PC-9 (cell line): ENCODE measurements around the gene COL25A1. TPM values are rescaled to one million over a fixed set of nuclear protein-coding genes. Genes with fewer than 3 reads are reported as not detected.

Experiments
- BruUV-seq: library from RNA; stranded (reverse); fragments of 400-500 nt; replicated peaks from 2 replicates; lab custom pipeline; 2021; lab: Mats Ljungman, UMichigan
- CTCF ChIA-PET: fragments of 300-600 bp; sonication (Branson Sonifier 250); formaldehyde crosslinking; loops from one replicate; lab custom pipeline; 2022; ENCODE audit warnings: antibody characterized with exemption; lab: Charles Lee
- POLR2A ChIA-PET: fragments of 300-600 bp; sonication (Branson Sonifier 250); formaldehyde crosslinking; loops from one replicate; lab custom pipeline; 2022; ENCODE audit warnings: antibody characterized with exemption; ENCODE audit not compliant: unreplicated experiment; lab: Charles Lee
- DNase-seq, 2 experiments: peaks; one replicate each; pipeline versions ENCODE4 v3.0.0 to v3.0.0-alpha.2; 2015 to 2022; ENCODE audit warnings: mixed read lengths in 1 of 2
- H2AFZ ChIP-seq: fragments of 200-600 bp; sonication (generic); 2 replicates; pipeline ENCODE4 v1.8.1; 2017; ENCODE audit warnings: antibody characterized with exemption
- H3F3A ChIP-seq: fragments of 200-600 bp; sonication (generic); 2 replicates; pipeline ENCODE4 v1.8.1; 2017; ENCODE audit warnings: antibody characterized with exemption, mild to moderate bottlenecking, low read depth; ENCODE audit not compliant: insufficient read depth
- H3K27ac ChIP-seq: fragments of 200-600 bp; sonication (generic); 2 replicates; pipeline ENCODE4 v1.6.1; 2016; ENCODE audit warnings: mixed run types
- H3K27me3 ChIP-seq: fragments of 200-600 bp; sonication (generic); 2 replicates; pipeline ENCODE4 v1.6.1; 2016; ENCODE audit warnings: low read depth, mixed run types; ENCODE audit not compliant: insufficient read depth
- H3K36me3 ChIP-seq: fragments of 200-600 bp; sonication (generic); 2 replicates; pipeline ENCODE4 v1.6.1; 2016; ENCODE audit warnings: low read depth, mixed run types
- H3K4me1 ChIP-seq: fragments of 200-600 bp; sonication (generic); replicated peaks from 2 replicates; pipeline ENCODE4 v1.6.1; 2016; ENCODE audit warnings: mixed run types; ENCODE audit not compliant: insufficient read depth
- H3K4me2 ChIP-seq: fragments of 200-600 bp; sonication (generic); 2 replicates; pipeline ENCODE4 v1.6.1; 2017; ENCODE audit warnings: mixed run types
- H3K4me3 ChIP-seq: fragments of 200-600 bp; sonication (generic); 2 replicates; pipeline ENCODE4 v1.6.1; 2016; ENCODE audit warnings: mixed run types
- H3K79me2 ChIP-seq: fragments of 200-600 bp; sonication (generic); 2 replicates; pipeline ENCODE4 v1.6.1; 2017; ENCODE audit warnings: low read depth, mixed run types
- H3K9me2 ChIP-seq: fragments of 200-600 bp; sonication (generic); 2 replicates; pipeline ENCODE4 v1.8.1; 2017; ENCODE audit warnings: mild to moderate bottlenecking; ENCODE audit not compliant: insufficient read depth
- H3K9me3 ChIP-seq: fragments of 200-600 bp; sonication (generic); 2 replicates; pipeline ENCODE4 v1.8.1; 2016; ENCODE audit warnings: low read depth; ENCODE audit not compliant: insufficient read depth
- H4K20me1 ChIP-seq: fragments of 200-600 bp; sonication (generic); 2 replicates; pipeline ENCODE4 v1.8.1; 2017; ENCODE audit not compliant: insufficient read depth
- EZH2 ChIP-seq: fragments of 200-600 bp; sonication (generic); IDR thresholded peaks from 2 replicates; pipeline ENCODE4 v1.8.0; 2017; ENCODE audit warnings: antibody characterized with exemption, low read depth
- intact Hi-C: fragments of 100-400 bp; cut with micrococcal nuclease; formaldehyde crosslinking; loops from one replicate; pipeline ENCODE4 v1.10.0; 2022; ENCODE audit not compliant: unreplicated experiment
- total RNA-seq: library from RNA; stranded (reverse); gene quantifications from 2 replicates; pipeline ENCODE4 v1.2.3, GENCODE V29; 2021
- TF ChIP-seq, protein P1 (sequence below): fragments of 200-600 bp; sonication (generic); conservative IDR thresholded peaks from 2 replicates; pipeline ENCODE4 v1.6.1; 2017; ENCODE audit warnings: mixed run types, antibody characterized with exemption, mild to moderate bottlenecking, moderate library complexity

COL25A1 gene
- total RNA-seq, 1 experiment from 2014 or later = not detected

DNA sequence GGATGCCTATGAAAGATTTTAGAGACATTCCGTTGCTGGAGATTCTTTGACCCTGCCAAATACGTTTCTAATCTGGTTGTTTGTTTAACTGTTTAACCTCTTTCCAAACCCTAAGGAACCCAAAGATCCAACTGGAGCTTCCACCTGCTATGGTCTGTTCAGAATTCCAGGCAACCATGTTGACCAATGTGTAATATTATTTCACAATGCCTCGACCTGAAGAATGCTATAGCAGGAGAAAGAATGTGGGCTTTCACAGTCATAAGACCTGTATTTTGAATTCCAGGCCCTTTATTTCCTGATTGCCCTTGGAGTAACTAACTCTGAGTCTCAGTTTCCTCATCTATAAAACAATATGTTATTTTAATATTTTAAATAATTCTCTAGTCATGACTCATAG lies 90.8 kb downstream of the COL25A1 start:
- Histone ChIP-seq H2AFZ (no peak overlapping the region), H3K27ac (no peak overlapping the region), H3K9me3 (no peaks in the 10 kb centered on the region), H3K27me3 (no peaks in the 10 kb centered on the region), H3K36me3 (no peaks in the 10 kb centered on the region), H3K4me1 (no peaks in the 10 kb centered on the region), H3K79me2 (no peaks in the 10 kb centered on the region), H3K4me2 (no peak overlapping the region), H3F3A (no peaks in the 10 kb centered on the region), H3K9me2 (no peaks in the 10 kb centered on the region), H3K4me3 (no peak overlapping the region), H4K20me1 (no peaks in the 10 kb centered on the region)
- no peak for DNase-seq
- intact Hi-C loops = no loop called here
- BruUV-seq = no TSS peak
- ChIA-PET POLR2A (no interaction called here), CTCF (no interaction called here)
- TF ChIP-seq, protein P1, sequence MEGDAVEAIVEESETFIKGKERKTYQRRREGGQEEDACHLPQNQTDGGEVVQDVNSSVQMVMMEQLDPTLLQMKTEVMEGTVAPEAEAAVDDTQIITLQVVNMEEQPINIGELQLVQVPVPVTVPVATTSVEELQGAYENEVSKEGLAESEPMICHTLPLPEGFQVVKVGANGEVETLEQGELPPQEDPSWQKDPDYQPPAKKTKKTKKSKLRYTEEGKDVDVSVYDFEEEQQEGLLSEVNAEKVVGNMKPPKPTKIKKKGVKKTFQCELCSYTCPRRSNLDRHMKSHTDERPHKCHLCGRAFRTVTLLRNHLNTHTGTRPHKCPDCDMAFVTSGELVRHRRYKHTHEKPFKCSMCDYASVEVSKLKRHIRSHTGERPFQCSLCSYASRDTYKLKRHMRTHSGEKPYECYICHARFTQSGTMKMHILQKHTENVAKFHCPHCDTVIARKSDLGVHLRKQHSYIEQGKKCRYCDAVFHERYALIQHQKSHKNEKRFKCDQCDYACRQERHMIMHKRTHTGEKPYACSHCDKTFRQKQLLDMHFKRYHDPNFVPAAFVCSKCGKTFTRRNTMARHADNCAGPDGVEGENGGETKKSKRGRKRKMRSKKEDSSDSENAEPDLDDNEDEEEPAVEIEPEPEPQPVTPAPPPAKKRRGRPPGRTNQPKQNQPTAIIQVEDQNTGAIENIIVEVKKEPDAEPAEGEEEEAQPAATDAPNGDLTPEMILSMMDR = no peak
- no peak for TF ChIP-seq EZH2

DNA sequence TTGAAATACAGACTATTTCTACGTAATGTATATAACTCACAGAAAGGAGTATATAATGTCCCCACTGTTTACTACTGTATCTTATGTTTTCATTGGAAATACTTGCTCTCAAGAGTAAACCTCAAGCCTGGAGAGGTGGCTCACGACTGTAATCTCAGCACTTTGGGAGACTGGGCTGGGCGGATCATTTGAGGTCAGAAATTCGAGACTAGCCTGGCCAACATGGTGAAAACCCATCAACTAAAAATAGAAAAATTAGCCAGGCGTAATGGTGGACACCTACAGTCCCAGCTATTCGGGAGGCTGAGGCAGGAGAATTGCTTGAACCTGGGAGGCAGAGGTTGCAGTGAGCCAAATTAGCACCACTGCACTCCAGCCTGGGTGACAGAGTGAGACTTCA lies 92.8 kb downstream of the COL25A1 start:
- intact Hi-C loops = no loop called here
- H3K36me3 ChIP-seq = no peaks in the 10 kb centered on the region
- POLR2A ChIA-PET = no interaction called here
- no peak overlapping the region for H3K4me2 ChIP-seq
- H3K4me3 ChIP-seq = no peak overlapping the region
- no peak overlapping the region for H2AFZ ChIP-seq
- no TSS peak for BruUV-seq
- H3F3A ChIP-seq = no peaks in the 10 kb centered on the region
- H3K4me1 ChIP-seq = no peaks in the 10 kb centered on the region
- no peak for DNase-seq
- H3K9me2 ChIP-seq = no peaks in the 10 kb centered on the region
- no peak overlapping the region for H3K27ac ChIP-seq
- no peaks in the 10 kb centered on the region for H3K79me2 ChIP-seq
- TF ChIP-seq, protein P1 = no peak
- TF ChIP-seq EZH2 = no peak
- no peaks in the 10 kb centered on the region for H3K27me3 ChIP-seq
- H3K9me3 ChIP-seq = no peaks in the 10 kb centered on the region
- no peaks in the 10 kb centered on the region for H4K20me1 ChIP-seq
- CTCF ChIA-PET = no interaction called here

DNA sequence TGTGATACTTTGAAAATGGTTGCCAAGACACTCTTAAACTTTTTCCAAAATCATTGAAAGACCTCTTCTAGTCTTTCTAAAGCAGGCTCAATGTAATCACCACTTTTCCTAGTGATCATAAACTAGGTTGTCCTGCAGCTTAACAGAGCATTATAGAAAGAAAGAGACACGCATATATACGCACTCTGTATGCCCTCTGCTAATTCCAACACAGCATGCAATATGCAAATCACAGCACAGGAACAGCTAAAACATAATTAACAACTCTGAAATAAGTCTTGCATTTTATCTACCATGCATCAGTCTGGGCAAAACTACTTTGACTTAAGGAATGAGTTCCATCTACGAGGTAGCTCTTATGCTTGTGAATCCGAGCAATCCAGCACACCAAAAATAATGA lies 94.6 kb downstream of the COL25A1 start:
- Histone ChIP-seq H3K27me3 (no peaks in the 10 kb centered on the region), H3K27ac (no peak overlapping the region), H3K9me3 (no peaks in the 10 kb centered on the region), H3F3A (no peaks in the 10 kb centered on the region), H3K4me2 (no peak overlapping the region), H3K9me2 (no peaks in the 10 kb centered on the region), H2AFZ (no peak overlapping the region), H4K20me1 (no peaks in the 10 kb centered on the region), H3K4me1 (no peaks in the 10 kb centered on the region), H3K79me2 (no peaks in the 10 kb centered on the region), H3K36me3 (no peaks in the 10 kb centered on the region), H3K4me3 (no peak overlapping the region)
- TF ChIP-seq, protein P1 = no peak
- TF ChIP-seq EZH2 = no peak
- intact Hi-C loops = no loop called here
- ChIA-PET POLR2A (no interaction called here), CTCF (no interaction called here)
- BruUV-seq = no TSS peak
- no peak for DNase-seq
